OCI-LY1 (cell line): ENCODE measurements around the gene PTPRM.

Source experiments
- H2AFZ ChIP-seq: fragments of 200-600 bp; sonication (generic), shearing (Covaris generic); 2 replicates; pipeline ENCODE4 v1.6.0; 2014; ENCODE audit warnings: antibody characterized with exemption, mild to moderate bottlenecking, low read length
- H3F3A ChIP-seq: fragments of 200-600 bp; sonication (generic), shearing (Covaris generic); 2 replicates; pipeline ENCODE4 v1.6.0; 2014; ENCODE audit warnings: mild to moderate bottlenecking, antibody characterized with exemption, low read length, moderate library complexity; ENCODE audit not compliant: insufficient read depth
- H3K27ac ChIP-seq: fragments of 200-600 bp; sonication (generic); 2 replicates; pipeline ENCODE4 v1.5.1; 2014; ENCODE audit warnings: low read length, mixed run types, mild to moderate bottlenecking, low read depth; ENCODE audit not compliant: poor library complexity, severe bottlenecking
- H3K27me3 ChIP-seq: fragments of 200-600 bp; sonication (generic); 2 replicates; pipeline ENCODE4 v1.6.0; 2014; ENCODE audit warnings: antibody characterized with exemption, mild to moderate bottlenecking, low read length, moderate library complexity; ENCODE audit not compliant: insufficient read depth
- H3K36me3 ChIP-seq: fragments of 200-600 bp; sonication (generic); 2 replicates; pipeline ENCODE4 v1.6.1; 2014; ENCODE audit warnings: mild to moderate bottlenecking, antibody characterized with exemption, low read length, moderate library complexity, mixed read lengths; ENCODE audit not compliant: insufficient read depth
- H3K4me1 ChIP-seq: fragments of 200-600 bp; sonication (generic); 2 replicates; pipeline ENCODE4 v1.5.1; 2014; ENCODE audit warnings: mild to moderate bottlenecking, low read length, moderate library complexity; ENCODE audit not compliant: insufficient read depth, severe bottlenecking
- H3K4me2 ChIP-seq: fragments of 200-600 bp; sonication (generic), shearing (Covaris generic); 2 replicates; pipeline ENCODE4 v1.6.1; 2014; ENCODE audit warnings: low read length
- H3K4me3 ChIP-seq: fragments of 200-600 bp; sonication (generic); 2 replicates; pipeline ENCODE4 v1.5.1; 2014; ENCODE audit warnings: low read length, low read depth, mild to moderate bottlenecking, mixed read lengths; ENCODE audit not compliant: poor library complexity, severe bottlenecking
- H3K79me2 ChIP-seq: fragments of 200-600 bp; shearing (Covaris generic); 2 replicates; pipeline ENCODE4 v1.6.1; 2016; ENCODE audit warnings: mixed run types, low read length, mixed read lengths; ENCODE audit not compliant: insufficient read depth
- H3K9ac ChIP-seq: fragments of 200-600 bp; sonication (generic), shearing (Covaris generic); 2 replicates; pipeline ENCODE4 v1.6.1; 2014; ENCODE audit warnings: mild to moderate bottlenecking, low read length, mixed read lengths
- H3K9me2 ChIP-seq: fragments of 200-600 bp; sonication (generic), shearing (Covaris generic); 2 replicates; pipeline ENCODE4 v1.6.1; 2014; ENCODE audit warnings: low read depth, mild to moderate bottlenecking, low read length, mixed read lengths
- H3K9me3 ChIP-seq: fragments of 200-600 bp; shearing (Covaris generic); 2 replicates; pipeline ENCODE4 v1.6.1; 2014; ENCODE audit warnings: low read length, mixed read lengths
- H4K20me1 ChIP-seq: fragments of 200-600 bp; sonication (generic), shearing (Covaris generic); 2 replicates; pipeline ENCODE4 v1.6.0; 2016; ENCODE audit warnings: mild to moderate bottlenecking, low read length; ENCODE audit not compliant: insufficient read depth
- EZH2 ChIP-seq: fragments of 200-600 bp; sonication (generic), shearing (Covaris generic); IDR thresholded peaks from 2 replicates; pipeline ENCODE4 v1.8.0; 2017; ENCODE audit warnings: borderline replicate concordance, mixed run types, mild to moderate bottlenecking, antibody characterized with exemption, low read length, moderate library complexity, mixed read lengths
- TF ChIP-seq, protein P1 (sequence below): fragments of 200-600 bp; sonication (generic), shearing (Covaris generic); IDR thresholded peaks from 2 replicates; pipeline ENCODE4 v1.5.1; 2017; ENCODE audit warnings: mild to moderate bottlenecking, antibody characterized with exemption, low read length, moderate library complexity, mixed read lengths

Gene PTPRM

DNA sequence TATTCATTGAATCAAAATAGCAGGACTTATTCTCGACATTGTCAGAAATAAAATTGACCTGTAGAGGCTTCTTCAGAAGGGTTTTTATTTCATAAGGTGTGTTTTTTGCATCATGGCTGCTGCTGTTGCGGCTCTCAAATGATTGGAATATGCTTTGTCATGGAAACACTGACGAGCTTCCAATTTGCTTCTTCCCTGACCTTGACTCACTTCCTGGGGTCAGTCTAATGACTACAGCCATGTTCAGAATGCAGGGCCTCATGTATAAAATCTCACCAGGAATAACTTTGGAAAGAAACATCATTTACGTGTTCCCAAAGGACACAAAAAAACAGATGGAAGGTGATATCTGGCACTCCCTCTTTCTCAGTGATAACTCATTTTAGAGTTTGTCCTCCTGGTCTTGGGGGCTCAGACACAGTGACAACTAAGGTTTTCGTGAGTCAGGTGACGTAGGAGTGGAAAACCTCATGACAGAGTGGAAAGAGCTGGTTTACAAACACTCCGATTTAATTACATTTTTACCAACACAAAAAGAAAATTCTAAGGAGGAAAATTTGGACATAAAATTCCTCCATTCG, 575.1 kb downstream of the PTPRM start:
- H2AFZ ChIP-seq: no peak overlapping the region
- no peaks in the 10 kb centered on the region for H3K4me1 ChIP-seq
- H3K9ac ChIP-seq: no peak overlapping the region
- no peaks in the 10 kb centered on the region for H3K9me2 ChIP-seq
- H3K79me2 ChIP-seq: no peaks in the 10 kb centered on the region
- no peak overlapping the region for H3K4me3 ChIP-seq
- H4K20me1 ChIP-seq: no peaks in the 10 kb centered on the region
- H3K4me2 ChIP-seq: no peak overlapping the region
- H3K9me3 ChIP-seq: no peaks in the 10 kb centered on the region
- H3K36me3 ChIP-seq: no peaks in the 10 kb centered on the region
- no peak for TF ChIP-seq EZH2
- TF ChIP-seq, protein P1, sequence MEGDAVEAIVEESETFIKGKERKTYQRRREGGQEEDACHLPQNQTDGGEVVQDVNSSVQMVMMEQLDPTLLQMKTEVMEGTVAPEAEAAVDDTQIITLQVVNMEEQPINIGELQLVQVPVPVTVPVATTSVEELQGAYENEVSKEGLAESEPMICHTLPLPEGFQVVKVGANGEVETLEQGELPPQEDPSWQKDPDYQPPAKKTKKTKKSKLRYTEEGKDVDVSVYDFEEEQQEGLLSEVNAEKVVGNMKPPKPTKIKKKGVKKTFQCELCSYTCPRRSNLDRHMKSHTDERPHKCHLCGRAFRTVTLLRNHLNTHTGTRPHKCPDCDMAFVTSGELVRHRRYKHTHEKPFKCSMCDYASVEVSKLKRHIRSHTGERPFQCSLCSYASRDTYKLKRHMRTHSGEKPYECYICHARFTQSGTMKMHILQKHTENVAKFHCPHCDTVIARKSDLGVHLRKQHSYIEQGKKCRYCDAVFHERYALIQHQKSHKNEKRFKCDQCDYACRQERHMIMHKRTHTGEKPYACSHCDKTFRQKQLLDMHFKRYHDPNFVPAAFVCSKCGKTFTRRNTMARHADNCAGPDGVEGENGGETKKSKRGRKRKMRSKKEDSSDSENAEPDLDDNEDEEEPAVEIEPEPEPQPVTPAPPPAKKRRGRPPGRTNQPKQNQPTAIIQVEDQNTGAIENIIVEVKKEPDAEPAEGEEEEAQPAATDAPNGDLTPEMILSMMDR: no peak
- no peak overlapping the region for H3K27ac ChIP-seq
- no peaks in the 10 kb centered on the region for H3K27me3 ChIP-seq
- no peaks in the 10 kb centered on the region for H3F3A ChIP-seq

DNA sequence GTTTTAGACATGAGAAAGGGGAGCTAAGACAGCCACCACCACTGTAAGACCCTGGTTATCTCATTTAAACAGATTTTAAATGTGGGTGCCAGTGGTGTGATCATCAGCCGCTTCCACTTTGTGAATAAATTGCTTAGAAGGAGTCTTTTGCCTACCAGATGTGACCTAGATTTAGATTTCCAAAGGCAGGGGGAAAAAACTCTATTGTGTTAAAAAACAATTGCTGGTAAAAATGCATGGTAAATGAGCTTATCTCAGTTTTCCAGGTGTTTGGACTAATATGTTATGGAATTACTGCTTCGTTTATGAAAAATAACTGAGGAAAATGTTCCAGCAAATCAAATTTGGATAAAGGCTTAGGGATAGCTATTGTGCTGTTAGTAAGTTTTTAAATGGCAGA, 575.8 kb downstream of the PTPRM start:
- no peak overlapping the region for H2AFZ ChIP-seq

DNA sequence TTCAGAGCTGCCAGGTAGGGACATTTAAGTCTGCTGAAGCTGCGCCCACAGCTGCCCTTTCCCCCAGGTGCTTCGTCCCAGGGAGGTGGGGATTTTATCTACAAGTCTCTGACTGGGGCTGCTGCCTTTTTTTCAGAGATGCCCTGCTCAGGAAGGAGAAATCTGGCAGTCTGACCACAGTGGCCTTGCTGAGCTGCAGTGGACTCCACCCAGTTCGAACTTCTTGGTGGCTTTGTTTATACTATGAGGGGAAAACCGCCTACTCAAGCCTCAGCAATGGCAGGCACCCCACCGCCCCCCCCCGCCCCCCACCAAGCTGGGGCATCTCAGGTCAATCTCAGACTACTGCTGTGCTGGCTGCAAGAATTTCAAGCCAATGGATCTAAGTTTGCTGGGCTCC, 584.1 kb downstream of the PTPRM start:
- Histone ChIP-seq H3K4me3 (no peak overlapping the region), H3K27ac (no peak overlapping the region), H3K36me3 (no peaks in the 10 kb centered on the region), H3K9me2 (no peaks in the 10 kb centered on the region), H4K20me1 (no peaks in the 10 kb centered on the region), H3K4me1 (no peaks in the 10 kb centered on the region), H3F3A (no peaks in the 10 kb centered on the region), H3K27me3 (no peaks in the 10 kb centered on the region), H3K4me2 (no peak overlapping the region), H3K79me2 (no peaks in the 10 kb centered on the region), H2AFZ (no peak overlapping the region), H3K9ac (no peak overlapping the region), H3K9me3 (no peaks in the 10 kb centered on the region)
- no peak for TF ChIP-seq EZH2
- TF ChIP-seq, protein P1: no peak

More for the DNA sequence above, 575.8 kb downstream of the PTPRM start:
- Histone ChIP-seq H3K4me2 (no peak overlapping the region), H4K20me1 (no peaks in the 10 kb centered on the region), H3K9me2 (no peaks in the 10 kb centered on the region), H3K36me3 (no peaks in the 10 kb centered on the region), H3K9ac (no peak overlapping the region), H3K4me1 (no peaks in the 10 kb centered on the region), H3F3A (no peaks in the 10 kb centered on the region), H3K9me3 (no peaks in the 10 kb centered on the region), H3K4me3 (no peak overlapping the region), H3K27me3 (no peaks in the 10 kb centered on the region), H3K79me2 (no peaks in the 10 kb centered on the region), H3K27ac (no peak overlapping the region)
- TF ChIP-seq EZH2: no peak
- TF ChIP-seq, protein P1: no peak
